Stomach (tissue), 4 donors: ENCODE measurements around the gene GRB10.

Experiments used
- CTCF ChIP-seq, 7 experiments: fragments of 450-650 bp in 4 of 7; fragments of 200-600 bp in 3 of 7; sonication (generic) in 3 of 7; IDR thresholded peaks; one replicate each; pipeline ENCODE4 v1.5.1; 2016 to 2019; ENCODE audit warnings: antibody characterized with exemption in 7 of 7, control low read depth in 2 of 7, mild to moderate bottlenecking in 1 of 7
- POLR2A ChIP-seq, 4 donors: fragments of 450-650 bp; IDR thresholded peaks; one replicate each; pipeline ENCODE4 v1.6.1; 2016; ENCODE audit warnings: antibody characterized with exemption in 4 of 4, control low read depth in 2 of 4, mild to moderate bottlenecking in 1 of 4, moderate library complexity in 1 of 4
- POLR2AphosphoS5 ChIP-seq, 3 donors: sonication (generic); formaldehyde crosslinking; IDR thresholded peaks; one replicate each; pipeline ENCODE4 v1.6.1; 2016; ENCODE audit warnings: antibody characterized with exemption in 3 of 3

GRCh38 chr7:50785346-50785745 lies 2.6 kb upstream of the GRB10 start:
- TF ChIP-seq POLR2A (IDR thresholded peaks at IDR 0.05) (no peak), CTCF (IDR thresholded peaks at IDR 0.05) (no peak), POLR2AphosphoS5 (IDR thresholded peaks at IDR 0.05) (no peak)
